HPDE6-E6E7 (cell line): ENCODE measurements around the gene GRID1.
"Not testable (repeated sequence)": the region's sequence is repeated elsewhere in the genome, so short reads cannot be mapped to it uniquely, and the experiment has no call there.

Source experiments
- DNase-seq: peaks from one replicate; pipeline ENCODE4 v3.0.0; 2011; ENCODE audit warnings: missing footprints; ENCODE audit errors: extremely low spot score

GRID1 gene

GRCh38 chr10:85734791-85735190 is 631.8 kb downstream of the GRID1 start:
- no peak for DNase-seq

- DNase-seq: no peak
These were observed 642.4 kb downstream of the GRID1 start for GRCh38 chr10:85724215-85724614.

GRCh38 chr10:85720931-85721590 is 645.5 kb downstream of the GRID1 start:
- no peak for DNase-seq

GRCh38 chr10:85719408-85719807 is 647.2 kb downstream of the GRID1 start:
- DNase-seq: no peak

- DNase-seq: no peak
These were observed 652.7 kb downstream of the GRID1 start for GRCh38 chr10:85713885-85714284.

GRCh38 chr10:85702768-85703167 is 663.8 kb downstream of the GRID1 start:
- no peak for DNase-seq

GRCh38 chr10:85699066-85699465 is 667.5 kb downstream of the GRID1 start:
- DNase-seq: not testable (repeated sequence)

GRCh38 chr10:85696893-85697292 is 669.7 kb downstream of the GRID1 start:
- DNase-seq: no peak

GRCh38 chr10:85682621-85683020 is 684.0 kb downstream of the GRID1 start:
- DNase-seq: no peak

- no peak for DNase-seq
These were observed 686.9 kb downstream of the GRID1 start for GRCh38 chr10:85679710-85680109.

- DNase-seq: no peak
These were observed 687.5 kb downstream of the GRID1 start for GRCh38 chr10:85679061-85679460.

- DNase-seq: no peak
These were observed 691.7 kb downstream of the GRID1 start for GRCh38 chr10:85674851-85675250.

GRCh38 chr10:85673270-85673669 is 693.3 kb downstream of the GRID1 start:
- no peak for DNase-seq

- DNase-seq: no peak
These were observed 695.1 kb downstream of the GRID1 start for GRCh38 chr10:85671530-85671929.

GRCh38 chr10:85668522-85668921 is 698.1 kb downstream of the GRID1 start:
- no peak for DNase-seq

- DNase-seq: no peak
These were observed 698.9 kb downstream of the GRID1 start for GRCh38 chr10:85667638-85668233.

GRCh38 chr10:85666987-85667386 is 699.6 kb downstream of the GRID1 start:
- no peak for DNase-seq

- DNase-seq: no peak
These were observed 700.5 kb downstream of the GRID1 start for GRCh38 chr10:85666102-85666501.

GRCh38 chr10:85665681-85666080 is 700.9 kb downstream of the GRID1 start:
- no peak for DNase-seq

GRCh38 chr10:85665078-85665477 is 701.5 kb downstream of the GRID1 start:
- no peak for DNase-seq

GRCh38 chr10:85661123-85661522 is 705.5 kb downstream of the GRID1 start:
- DNase-seq: no peak

GRCh38 chr10:85659331-85659730 is 707.3 kb downstream of the GRID1 start:
- no peak for DNase-seq

GRCh38 chr10:85658518-85658917 is 708.1 kb downstream of the GRID1 start:
- no peak for DNase-seq
